VCaP (cell line): ENCODE data around the gene HLA-DOA.

Source experiments
- H3K27ac ChIP-seq: fragments of 450-650 bp; 2 replicates; pipeline ENCODE4 v1.5.1; 2017
- TF ChIP-seq, protein P1 (sequence below): fragments of 450-650 bp; conservative IDR thresholded peaks from 2 replicates; pipeline ENCODE4 v1.5.1; 2017; ENCODE audit warnings: mild to moderate bottlenecking, moderate library complexity

HLA-DOA gene

GRCh38 chr6:32954267-32954666 is 55.1 kb downstream of the HLA-DOA start:
- TF ChIP-seq, protein P1, sequence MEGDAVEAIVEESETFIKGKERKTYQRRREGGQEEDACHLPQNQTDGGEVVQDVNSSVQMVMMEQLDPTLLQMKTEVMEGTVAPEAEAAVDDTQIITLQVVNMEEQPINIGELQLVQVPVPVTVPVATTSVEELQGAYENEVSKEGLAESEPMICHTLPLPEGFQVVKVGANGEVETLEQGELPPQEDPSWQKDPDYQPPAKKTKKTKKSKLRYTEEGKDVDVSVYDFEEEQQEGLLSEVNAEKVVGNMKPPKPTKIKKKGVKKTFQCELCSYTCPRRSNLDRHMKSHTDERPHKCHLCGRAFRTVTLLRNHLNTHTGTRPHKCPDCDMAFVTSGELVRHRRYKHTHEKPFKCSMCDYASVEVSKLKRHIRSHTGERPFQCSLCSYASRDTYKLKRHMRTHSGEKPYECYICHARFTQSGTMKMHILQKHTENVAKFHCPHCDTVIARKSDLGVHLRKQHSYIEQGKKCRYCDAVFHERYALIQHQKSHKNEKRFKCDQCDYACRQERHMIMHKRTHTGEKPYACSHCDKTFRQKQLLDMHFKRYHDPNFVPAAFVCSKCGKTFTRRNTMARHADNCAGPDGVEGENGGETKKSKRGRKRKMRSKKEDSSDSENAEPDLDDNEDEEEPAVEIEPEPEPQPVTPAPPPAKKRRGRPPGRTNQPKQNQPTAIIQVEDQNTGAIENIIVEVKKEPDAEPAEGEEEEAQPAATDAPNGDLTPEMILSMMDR: no peak
- H3K27ac ChIP-seq: no peak overlapping the region
